Caki2 (cell line): ENCODE results near the gene CLSTN2. TPM values are rescaled to one million over a fixed set of nuclear protein-coding genes. Genes with fewer than 3 reads are reported as not detected.

Source experiments
- DNase-seq: peaks from one replicate; pipeline ENCODE4 v3.0.0-alpha.2; 2015; ENCODE audit warnings: low read depth
- in situ Hi-C: cut with HindIII; loops from 2 replicates; pipeline ENCODE4 v1.10.0; 2016; ENCODE audit warnings: low sequenced_read_pairs, low pct_unique_long_range_greater_than_20kb, mixed read lengths
- total RNA-seq: library from RNA; depleted of rRNA; stranded (reverse); fragments of >200 nt; shearing (Covaris generic); gene quantifications from 2 replicates; pipeline ENCODE4 v1.2.3, GENCODE V29; 2014; ENCODE audit warnings: low replicate concordance

CLSTN2 gene
- total RNA-seq, 1 experiment from 2014 or later, result 37.8 TPM

- in situ Hi-C loops, result loop anchor here (10.0 kb wide), 1 partner anchor 353 kb away; no protein-coding TSS in a partner anchor
- peak; percentile 65 for DNase-seq
Measured at GRCh38 chr3:139937674-139938279, 2.8 kb downstream of the CLSTN2 start.

DNA sequence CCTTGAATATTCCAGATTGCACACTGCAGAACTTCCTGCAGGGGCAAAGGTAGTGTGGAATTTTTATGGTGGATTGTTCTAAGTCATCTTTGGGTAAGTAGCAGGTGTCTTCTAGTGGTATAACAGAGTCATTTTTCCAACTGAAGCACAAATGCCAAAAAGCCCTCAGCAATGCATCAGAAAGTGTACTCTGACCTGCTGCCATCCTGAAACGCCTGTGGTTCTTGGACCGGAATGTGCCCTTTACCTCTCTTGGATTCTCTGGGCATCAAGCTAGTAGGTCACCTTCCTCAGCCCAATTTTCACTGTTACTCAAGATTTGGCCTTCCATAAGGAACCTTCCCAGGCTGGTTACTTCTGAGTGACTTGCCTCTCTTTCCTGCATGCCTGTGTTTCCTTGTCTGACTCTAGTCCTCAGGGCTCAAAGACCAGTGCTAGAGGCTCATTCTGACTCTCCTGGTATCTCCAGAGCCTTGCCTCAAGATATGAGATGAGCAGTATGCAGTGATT is 4.8 kb downstream of the CLSTN2 start:
- no peak for DNase-seq
- in situ Hi-C loops, result loop anchor here (10.0 kb wide), 1 partner anchor 355 kb away; no protein-coding TSS in a partner anchor

DNA sequence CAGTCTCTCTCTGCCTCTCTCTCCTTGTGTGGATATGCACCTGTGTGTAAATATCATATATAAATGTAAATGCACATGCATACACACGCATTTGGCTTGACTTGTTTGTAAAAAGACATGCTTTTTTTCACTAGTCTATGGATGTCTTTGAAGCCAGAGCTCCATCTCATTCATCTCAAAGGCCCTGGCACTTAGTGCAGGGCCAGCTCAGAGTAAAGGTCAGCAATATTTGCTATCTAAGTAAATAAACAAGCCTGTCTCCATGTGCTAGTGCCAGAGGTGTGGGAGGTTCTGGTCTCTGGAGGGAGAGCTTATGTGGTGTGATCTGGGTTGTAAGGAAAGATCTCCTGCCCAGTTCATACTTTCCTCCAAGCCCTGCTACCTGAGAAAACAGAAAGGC is 5.6 kb downstream of the CLSTN2 start:
- DNase-seq, result no peak

GRCh38 chr3:139941580-139941979 is 6.6 kb downstream of the CLSTN2 start:
- no peak for DNase-seq
- in situ Hi-C loops, result no loop called here

More for the DNA sequence above, 5.6 kb downstream of the CLSTN2 start:
- in situ Hi-C loops, result no loop called here

GRCh38 chr3:139944256-139944910 is 9.4 kb downstream of the CLSTN2 start:
- DNase-seq, result no peak
- in situ Hi-C loops, result no loop called here

DNA sequence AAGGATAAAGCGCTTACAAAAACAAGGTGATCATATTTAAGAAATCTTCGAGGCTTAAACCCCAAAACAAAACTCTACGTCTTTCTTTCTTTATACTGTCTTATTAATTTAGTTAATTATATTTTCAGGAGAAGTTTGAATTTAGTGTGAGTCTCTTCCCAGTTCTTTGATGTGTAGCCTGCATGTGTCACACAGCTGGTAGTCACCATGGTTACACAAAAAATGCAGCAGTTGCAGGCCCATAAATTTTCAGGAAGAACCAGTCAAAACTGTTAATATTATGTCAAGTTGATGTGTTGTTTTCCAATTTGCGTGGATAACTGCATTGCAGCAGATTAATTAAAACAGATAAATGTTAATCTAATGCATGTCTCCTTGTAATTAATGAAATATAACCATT is 10.4 kb downstream of the CLSTN2 start:
- DNase-seq, result no peak
- in situ Hi-C loops, result no loop called here

- no peak for DNase-seq
- in situ Hi-C loops, result no loop called here
Measured at GRCh38 chr3:139945942-139946341, 11.0 kb downstream of the CLSTN2 start.

- no peak for DNase-seq
- in situ Hi-C loops, result no loop called here
Measured at GRCh38 chr3:139948467-139948866, 13.5 kb downstream of the CLSTN2 start.

- in situ Hi-C loops, result no loop called here
- DNase-seq, result no peak
Measured at GRCh38 chr3:139948898-139949297, 13.9 kb downstream of the CLSTN2 start.

GRCh38 chr3:139953131-139953910 is 18.3 kb downstream of the CLSTN2 start:
- DNase-seq, result no peak
- in situ Hi-C loops, result no loop called here

DNA sequence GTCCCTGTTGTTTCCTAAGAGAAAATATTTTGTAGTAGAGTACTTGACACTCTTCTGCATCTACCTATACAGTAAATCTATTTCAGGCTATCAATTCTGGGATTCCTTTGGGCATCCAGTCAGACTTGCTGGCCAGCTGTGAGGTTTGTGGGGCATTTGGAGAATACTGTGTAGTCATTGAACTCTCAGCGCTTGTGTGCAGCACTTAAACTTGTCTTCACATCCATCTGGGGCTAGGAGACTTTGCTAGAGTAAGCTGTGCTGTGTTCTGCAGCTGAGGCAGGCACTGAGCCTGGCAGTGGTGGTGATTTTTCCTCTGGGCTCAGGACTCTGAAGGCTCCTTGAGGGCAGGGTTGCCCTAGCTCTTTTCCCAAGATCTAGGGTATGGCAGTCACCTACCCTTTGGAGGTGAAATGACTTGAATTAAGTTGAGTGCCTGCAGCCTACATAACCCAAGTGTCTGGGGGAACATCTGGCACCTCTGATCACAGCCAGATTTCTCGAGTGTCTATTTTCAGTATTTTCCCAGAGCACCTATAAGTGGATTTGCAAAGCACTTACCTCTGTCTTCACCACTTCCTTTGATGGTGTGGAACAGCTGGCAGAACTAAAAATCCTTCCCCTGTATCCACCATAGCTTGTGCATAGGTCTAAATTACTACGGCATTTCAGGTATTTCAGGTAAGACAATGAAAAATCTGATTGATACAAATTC is 19.3 kb downstream of the CLSTN2 start:
- in situ Hi-C loops, result no loop called here
- DNase-seq, result no peak

DNA sequence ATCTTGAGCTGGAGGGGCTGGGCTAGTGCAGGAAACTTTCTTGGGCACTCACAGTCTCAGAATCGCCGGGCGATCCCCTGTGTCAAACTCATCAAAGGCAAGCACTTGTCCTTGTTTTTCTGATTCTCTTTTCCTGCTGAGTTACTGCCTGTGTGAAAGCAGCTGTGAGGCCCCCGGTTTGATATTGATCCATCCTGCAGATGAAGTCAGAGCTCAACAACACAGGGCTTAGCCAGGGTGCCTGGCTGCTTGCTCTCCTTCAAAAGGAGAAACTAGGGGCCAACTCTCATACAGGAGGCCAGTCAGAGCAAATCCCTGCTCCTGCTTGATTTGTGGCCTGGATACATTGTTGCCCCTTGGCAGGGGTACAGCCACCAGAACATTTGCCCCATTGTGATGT is 22.9 kb downstream of the CLSTN2 start:
- in situ Hi-C loops, result no loop called here
- DNase-seq, result no peak

- DNase-seq, result no peak
- in situ Hi-C loops, result no loop called here
Measured at GRCh38 chr3:139969386-139969785, 34.4 kb downstream of the CLSTN2 start.

DNA sequence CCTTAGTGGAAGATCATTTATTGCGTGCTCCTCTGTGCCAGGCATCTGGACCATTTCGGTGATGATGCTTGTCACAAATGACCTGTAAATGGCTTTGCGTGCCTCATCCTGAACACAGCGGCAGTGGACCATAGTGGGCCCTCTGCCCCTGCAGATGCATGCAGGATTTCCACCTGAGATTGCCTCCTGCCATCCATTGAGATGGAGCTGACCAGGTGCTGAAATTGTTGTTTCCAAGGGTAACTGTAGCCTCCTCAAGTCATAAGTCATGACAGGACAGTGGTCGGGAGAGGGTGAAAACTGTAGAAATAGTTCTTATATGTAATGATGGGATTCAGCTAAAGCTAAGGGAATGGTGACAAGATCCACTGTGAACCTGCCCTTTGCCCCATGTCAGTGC is 35.5 kb downstream of the CLSTN2 start:
- in situ Hi-C loops, result no loop called here
- DNase-seq, result no peak

DNA sequence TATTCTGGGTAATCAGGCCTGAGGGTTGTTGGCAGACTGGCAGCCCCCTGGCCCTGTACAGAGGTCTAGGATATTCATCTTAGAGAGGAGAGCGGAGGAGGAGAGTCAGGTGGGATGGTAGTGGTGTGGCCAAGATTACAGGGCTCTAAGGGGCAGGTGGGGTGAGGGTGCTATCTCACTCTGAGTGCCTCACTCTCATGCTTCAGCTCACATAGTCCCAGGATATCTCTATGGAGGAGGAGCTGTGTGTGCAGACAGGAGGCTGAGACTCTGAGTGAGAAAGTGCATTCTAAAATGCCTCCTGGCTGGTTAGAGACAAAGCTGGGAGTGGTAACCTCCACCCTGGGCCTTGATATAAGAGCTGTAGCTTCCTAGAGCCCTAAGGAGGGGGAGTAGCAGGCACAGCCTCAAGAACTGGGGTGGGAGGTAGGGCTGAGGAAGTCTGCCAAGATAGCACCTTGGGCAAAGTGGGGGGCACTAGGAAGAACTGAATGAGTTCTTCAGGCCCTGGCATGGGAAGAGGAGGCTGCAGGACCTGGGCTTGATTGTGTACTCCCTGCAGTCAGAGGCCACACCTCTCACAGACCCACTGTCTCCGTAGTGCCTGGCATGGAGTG is 39.9 kb downstream of the CLSTN2 start:
- in situ Hi-C loops, result no loop called here
- no peak for DNase-seq

GRCh38 chr3:139975594-139976365 is 40.8 kb downstream of the CLSTN2 start:
- in situ Hi-C loops, result no loop called here
- DNase-seq, result no peak

DNA sequence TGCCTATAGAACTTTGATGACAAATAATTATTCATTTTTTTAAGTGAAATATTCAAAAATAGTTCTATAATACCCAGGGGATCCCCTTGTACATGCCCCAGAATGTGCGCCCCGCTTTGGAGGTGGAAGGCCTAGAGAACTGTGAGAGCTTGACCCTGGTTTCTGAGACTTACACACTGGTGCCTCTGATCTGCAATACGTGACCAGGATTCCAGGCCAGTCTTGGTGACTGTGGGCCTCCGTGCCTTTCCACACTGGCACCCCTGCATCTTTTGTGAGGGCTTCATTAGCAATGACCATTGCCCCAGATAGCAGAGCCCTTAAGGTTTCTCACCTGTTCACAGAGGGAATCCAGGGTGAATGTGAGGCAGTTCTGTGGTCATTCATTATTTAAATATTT is 44.0 kb downstream of the CLSTN2 start:
- in situ Hi-C loops, result no loop called here

More for the DNA sequence above, 44.0 kb downstream of the CLSTN2 start:
- DNase-seq, result no peak
